GM18507 (cell line): ENCODE results near the gene CHEK2.
A peak's percentile ranks its signal among the peaks of the same experiment; 100 is the strongest.
"Not testable (repeated sequence)": the region's sequence is repeated elsewhere in the genome, so short reads cannot be mapped to it uniquely, and the experiment has no call there.

Experiments
- DNase-seq: peaks from one replicate; pipeline ENCODE4 v3.0.0; 2011; ENCODE audit warnings: low read depth; ENCODE audit not compliant: insufficient read length; ENCODE audit errors: extremely low spot score
- FAIRE-seq: peaks from 2 replicates; lab custom pipeline; 2011; peaks lifted over from hg19 to GRCh38; lab: Jason Lieb, UNC

The CHEK2 gene

GRCh38 chr22:28741785-28742561 is at the start of gene CHEK2, which contains the start of gene HSCB:
Gene CHEK2, minus strand, starts transcription at chr22:28741820. Its CDS starts 7,099 bp downstream, at chr22:28734721.
Gene HSCB, plus strand, starts transcription at chr22:28742039. Its CDS starts 57 bp downstream, at chr22:28742096.
- FAIRE-seq (peak; percentile 99), DNase-seq (peak; percentile 88)

GRCh38 chr22:28791124-28791523 is 49.5 kb upstream of the CHEK2 start:
- FAIRE-seq (no peak), DNase-seq (no peak)

GRCh38 chr22:28788601-28789000 is 47.0 kb upstream of the CHEK2 start:
- no peak for DNase-seq
- no peak for FAIRE-seq

GRCh38 chr22:28783786-28784671 is 42.4 kb upstream of the CHEK2 start:
- peak; percentile 18 for FAIRE-seq
- no peak for DNase-seq

- FAIRE-seq (no peak), DNase-seq (no peak)
Measured at GRCh38 chr22:28780296-28780695, 38.7 kb upstream of the CHEK2 start.

- FAIRE-seq (no peak), DNase-seq (no peak)
Measured at GRCh38 chr22:28779833-28780232, 38.2 kb upstream of the CHEK2 start.

- FAIRE-seq (no peak), DNase-seq (no peak)
Measured at GRCh38 chr22:28774378-28774777, 32.8 kb upstream of the CHEK2 start.

GRCh38 chr22:28773461-28773867 is 31.8 kb upstream of the CHEK2 start:
- FAIRE-seq (peak; percentile 87), DNase-seq (peak; percentile 23)

GRCh38 chr22:28772633-28773460 is 31.2 kb upstream of the CHEK2 start, which contains the start of gene CCDC117:
Gene CCDC117, plus strand, starts transcription at chr22:28772695. Its CDS starts 155 bp downstream, at chr22:28772850.
- DNase-seq, result peak; percentile 86
- FAIRE-seq, result peak; percentile 96

GRCh38 chr22:28771195-28771791 is 29.7 kb upstream of the CHEK2 start:
- no peak for DNase-seq
- FAIRE-seq, result no peak

- FAIRE-seq (no peak), DNase-seq (no peak)
Measured at GRCh38 chr22:28769394-28770085, 27.9 kb upstream of the CHEK2 start.

- FAIRE-seq (no peak), DNase-seq (no peak)
Measured at GRCh38 chr22:28768701-28769393, 27.2 kb upstream of the CHEK2 start.

- FAIRE-seq (no peak), DNase-seq (no peak)
Measured at GRCh38 chr22:28766628-28767027, 25.0 kb upstream of the CHEK2 start.

- not testable (repeated sequence) for DNase-seq, FAIRE-seq
Measured at GRCh38 chr22:28762000-28762399, 20.4 kb upstream of the CHEK2 start.

- FAIRE-seq (no peak), DNase-seq (no peak)
Measured at GRCh38 chr22:28761449-28761755, 19.8 kb upstream of the CHEK2 start.

- peak; percentile 47 for FAIRE-seq
- no peak for DNase-seq
Measured at GRCh38 chr22:28759861-28760560, 18.4 kb upstream of the CHEK2 start.

GRCh38 chr22:28754512-28754911 is 12.9 kb upstream of the CHEK2 start:
- not testable (repeated sequence) for DNase-seq, FAIRE-seq
